CD14-positive monocyte (primary cell): ENCODE data around the gene XPO6. TPM values are rescaled to one million over a fixed set of nuclear protein-coding genes. Genes with fewer than 3 reads are reported as not detected.

Experiments used
- DNase-seq, 3 donors: peaks; one replicate each; pipeline ENCODE4 v3.0.0-alpha.2; 2011 to 2022
- H2AFZ ChIP-seq: 2 replicates; pipeline ENCODE4 v1.6.0; 2012; ENCODE audit warnings: mild to moderate bottlenecking, low read depth, low read length, inconsistent platforms; ENCODE audit not compliant: insufficient read depth, poor library complexity, severe bottlenecking
- H3K27ac ChIP-seq, 2 donors: 1 replicate in 1 of 2; 2 replicates in 1 of 2; pipeline ENCODE4 v1.5.1; 2012 to 2013; ENCODE audit warnings: low read length in 2 of 2, control low read depth in 1 of 2, inconsistent platforms in 1 of 2, low read depth in 1 of 2, mild to moderate bottlenecking in 1 of 2
- H3K27me3 ChIP-seq, 2 donors: one replicate each; pipeline versions ENCODE4 v1.6.0 to v1.6.1; 2011 to 2013; ENCODE audit warnings: low read length in 2 of 2; ENCODE audit not compliant: control insufficient read depth in 2 of 2, insufficient read depth in 2 of 2
- H3K36me3 ChIP-seq, 2 donors: replicated peaks in 1 of 2; 1 replicate in 1 of 2; 2 replicates in 1 of 2; pipeline versions ENCODE4 v1.5.1 to v1.6.1; 2012 to 2013; ENCODE audit warnings: low read length in 2 of 2, control low read depth in 1 of 2, inconsistent platforms in 1 of 2, mild to moderate bottlenecking in 1 of 2; ENCODE audit not compliant: insufficient read depth in 2 of 2, control insufficient read depth in 1 of 2
- H3K4me1 ChIP-seq, 2 donors: 1 replicate in 1 of 2; 2 replicates in 1 of 2; pipeline versions ENCODE4 v1.5.1 to v1.6.1; 2012 to 2013; ENCODE audit warnings: low read length in 2 of 2, control low read depth in 1 of 2, inconsistent platforms in 1 of 2, mild to moderate bottlenecking in 1 of 2, moderate library complexity in 1 of 2; ENCODE audit not compliant: insufficient read depth in 2 of 2, control insufficient read depth in 1 of 2
- H3K4me2 ChIP-seq: replicated peaks from 2 replicates; pipeline ENCODE3; 2012; ENCODE audit warnings: low read length, moderate library complexity, mild to moderate bottlenecking; ENCODE audit not compliant: poor library complexity, severe bottlenecking; ENCODE audit errors: extremely low read depth
- H3K4me3 ChIP-seq, 3 experiments: fragments of 200-600 bp in 1 of 3; sonication (generic) in 1 of 3; replicated peaks in 1 of 3; 1 replicate in 2 of 3; 2 replicates in 1 of 3; pipeline ENCODE4 v1.5.1; 2011 to 2013; ENCODE audit warnings: low read length in 3 of 3, mild to moderate bottlenecking in 3 of 3, control low read depth in 2 of 3, low read depth in 2 of 3, inconsistent platforms in 1 of 3, moderate library complexity in 1 of 3
- H3K79me2 ChIP-seq: 2 replicates; pipeline ENCODE4 v1.6.0; 2012; ENCODE audit warnings: mild to moderate bottlenecking, control low read depth, inconsistent platforms, low read length, moderate library complexity; ENCODE audit not compliant: insufficient read depth
- H3K9ac ChIP-seq: 2 replicates; pipeline ENCODE4 v1.6.0; 2017; ENCODE audit warnings: low read length, mild to moderate bottlenecking; ENCODE audit not compliant: insufficient read depth, poor library complexity, severe bottlenecking
- H3K9me3 ChIP-seq, 2 donors: replicated peaks in 1 of 2; 1 replicate in 1 of 2; 2 replicates in 1 of 2; pipeline versions ENCODE4 v1.5.1 to v1.6.1; 2012 to 2013; ENCODE audit warnings: low read length in 2 of 2, control low read depth in 1 of 2; ENCODE audit not compliant: control insufficient read depth in 1 of 2, insufficient read depth in 1 of 2
- H4K20me1 ChIP-seq: 2 replicates; pipeline ENCODE4 v1.6.0; 2012; ENCODE audit warnings: mild to moderate bottlenecking, low read length, control low read depth, moderate library complexity; ENCODE audit not compliant: insufficient read depth
- H3K27ac Mint-ChIP-seq, 7 donors: one replicate each; pipeline ENCODE4 v1.8.0; 2020; ENCODE audit warnings: mild to moderate bottlenecking in 7 of 7, mixed read lengths in 7 of 7, moderate library complexity in 6 of 7, inconsistent platforms in 2 of 7
- H3K27me3 Mint-ChIP-seq, 3 donors: one replicate each; pipeline ENCODE4 v1.8.0; 2021 to 2022; ENCODE audit warnings: low read depth in 3 of 3, mild to moderate bottlenecking in 3 of 3, mixed read lengths in 3 of 3, moderate library complexity in 3 of 3, inconsistent platforms in 1 of 3
- H3K36me3 Mint-ChIP-seq, 2 donors: one replicate each; pipeline ENCODE4 v1.8.0; 2020; ENCODE audit warnings: mixed read lengths in 2 of 2, inconsistent platforms in 1 of 2, mild to moderate bottlenecking in 1 of 2
- H3K4me1 Mint-ChIP-seq: one replicate; pipeline ENCODE4 v1.8.0; 2020; ENCODE audit warnings: mild to moderate bottlenecking, mixed read lengths
- H3K4me3 Mint-ChIP-seq, 2 donors: one replicate each; pipeline ENCODE4 v1.8.0; 2020; ENCODE audit warnings: mild to moderate bottlenecking in 2 of 2, mixed read lengths in 2 of 2, moderate library complexity in 1 of 2
- H3K9me3 Mint-ChIP-seq, 7 donors: one replicate each; pipeline ENCODE4 v1.8.0; 2020 to 2022; ENCODE audit warnings: mixed read lengths in 7 of 7, mild to moderate bottlenecking in 6 of 7, moderate library complexity in 6 of 7, inconsistent platforms in 2 of 7
- WGBS: methylation state at CpG from one replicate; pipeline ENCODE4 v1.1.5; 2013; ENCODE audit warnings: missing lambda C conversion rate; ENCODE audit not compliant: insufficient coverage; 5-methylcytosine and 5-hydroxymethylcytosine counted together
- intact Hi-C, 2 donors: fragments of 100-400 bp; cut with micrococcal nuclease; formaldehyde crosslinking; loops; one replicate each; pipeline versions ENCODE4 v1.15.0 to v1.15.1; 2023
- polyA plus RNA-seq, 3 donors: library from polyadenylated mRNA; depleted of rRNA in 1 of 3; unstranded in 2 of 3; stranded (reverse) in 1 of 3; fragments of 300-500 nt in 2 of 3; fragments of >200 nt in 1 of 3; fragmentation: Illumina TruSeq in 2 of 3; gene quantifications; 1 replicate in 2 of 3; 2 replicates in 1 of 3; pipeline ENCODE4 v1.2.3, GENCODE V29; 2012 to 2021
- TF ChIP-seq, protein P1 (sequence below): fragments of 200-600 bp; IDR thresholded peaks from one replicate; pipeline ENCODE4 v1.8.0; 2022; ENCODE audit warnings: antibody characterized with exemption, mild to moderate bottlenecking

XPO6 gene
- polyA plus RNA-seq, 3 donors = 35.7 to 166 (median 38.3) TPM

DNA sequence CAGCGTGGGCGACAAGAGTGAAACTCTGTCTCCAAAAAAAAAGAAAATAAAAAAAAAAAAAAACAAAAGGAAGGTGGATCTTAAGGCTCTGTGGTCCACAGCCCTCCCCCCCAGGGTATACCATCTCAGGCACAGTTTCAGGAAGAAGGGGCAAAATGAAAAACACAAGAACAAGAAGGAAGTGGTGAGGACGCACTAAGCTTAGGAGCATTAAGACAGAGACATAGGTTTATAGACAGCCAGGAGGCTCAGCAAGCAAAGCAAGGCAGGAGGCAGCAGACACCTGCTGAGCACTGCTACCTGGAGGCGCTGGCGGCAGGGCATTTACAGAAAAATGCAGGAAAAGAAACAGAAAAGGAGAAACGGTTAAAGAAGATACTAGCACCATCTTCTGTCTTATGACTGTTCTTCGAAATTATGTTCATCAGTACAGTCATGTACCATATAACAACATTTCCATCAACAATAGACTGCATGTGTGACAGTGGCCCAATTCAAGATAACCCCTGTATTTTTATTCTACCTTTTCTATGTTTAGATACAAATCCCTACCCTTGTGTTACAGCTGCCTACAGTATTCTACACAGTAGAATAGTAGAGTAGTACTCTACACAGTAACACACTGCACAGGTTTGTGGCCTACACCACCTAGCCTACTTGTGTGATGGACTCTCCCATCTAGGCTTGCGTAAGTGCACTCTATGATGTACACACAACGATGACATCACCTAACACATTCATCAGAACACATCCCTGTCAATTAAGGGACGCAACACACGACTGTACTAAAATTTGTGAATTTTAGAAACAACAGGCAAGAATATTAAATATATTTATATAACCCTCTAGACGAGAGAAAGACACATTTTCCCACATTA is 62.5 kb downstream of the XPO6 start:
- intact Hi-C loops = loop anchor here in 1 of 2 donors (2.0 kb wide), 1 partner anchor 62 kb away; the partner anchor contains the start of gene XPO6
- Histone ChIP-seq H3K27ac (peak overlapping the region in 1 of 2 donors; percentile 59), H3K79me2 (peaks cover 40% of the 10 kb centered on the region), H3K4me2 (no peak overlapping the region), H3K27me3 (no peaks in the 10 kb centered on the region), H3K4me3 (no peak overlapping the region), H3K9me3 (no peaks in the 10 kb centered on the region), H3K4me1 (peaks cover 24 to 45% of the 10 kb centered on the region in 2 donors), H2AFZ (no peak overlapping the region), H3K9ac (no peak overlapping the region), H4K20me1 (peaks cover 12% of the 10 kb centered on the region), H3K36me3 (peaks cover 70 to 91% of the 10 kb centered on the region in 2 donors)
- H3K9me3 Mint-ChIP-seq = no peaks in the 10 kb centered on the region
- peak; percentile 50 to 60 (median 51) for DNase-seq
- 76% methylated on average over 5 of the region's 12 CpGs for WGBS
- TF ChIP-seq, protein P1, sequence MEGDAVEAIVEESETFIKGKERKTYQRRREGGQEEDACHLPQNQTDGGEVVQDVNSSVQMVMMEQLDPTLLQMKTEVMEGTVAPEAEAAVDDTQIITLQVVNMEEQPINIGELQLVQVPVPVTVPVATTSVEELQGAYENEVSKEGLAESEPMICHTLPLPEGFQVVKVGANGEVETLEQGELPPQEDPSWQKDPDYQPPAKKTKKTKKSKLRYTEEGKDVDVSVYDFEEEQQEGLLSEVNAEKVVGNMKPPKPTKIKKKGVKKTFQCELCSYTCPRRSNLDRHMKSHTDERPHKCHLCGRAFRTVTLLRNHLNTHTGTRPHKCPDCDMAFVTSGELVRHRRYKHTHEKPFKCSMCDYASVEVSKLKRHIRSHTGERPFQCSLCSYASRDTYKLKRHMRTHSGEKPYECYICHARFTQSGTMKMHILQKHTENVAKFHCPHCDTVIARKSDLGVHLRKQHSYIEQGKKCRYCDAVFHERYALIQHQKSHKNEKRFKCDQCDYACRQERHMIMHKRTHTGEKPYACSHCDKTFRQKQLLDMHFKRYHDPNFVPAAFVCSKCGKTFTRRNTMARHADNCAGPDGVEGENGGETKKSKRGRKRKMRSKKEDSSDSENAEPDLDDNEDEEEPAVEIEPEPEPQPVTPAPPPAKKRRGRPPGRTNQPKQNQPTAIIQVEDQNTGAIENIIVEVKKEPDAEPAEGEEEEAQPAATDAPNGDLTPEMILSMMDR = no peak
- H3K36me3 Mint-ChIP-seq = peaks cover 82 to 88% of the 10 kb centered on the region in 2 donors
- peak overlapping the region in 6 of 7 donors; percentile 25 to 92 (median 83) for H3K27ac Mint-ChIP-seq
- peaks cover 39% of the 10 kb centered on the region for H3K4me1 Mint-ChIP-seq
- H3K4me3 Mint-ChIP-seq = no peak overlapping the region
- no peaks in the 10 kb centered on the region for H3K27me3 Mint-ChIP-seq

DNA sequence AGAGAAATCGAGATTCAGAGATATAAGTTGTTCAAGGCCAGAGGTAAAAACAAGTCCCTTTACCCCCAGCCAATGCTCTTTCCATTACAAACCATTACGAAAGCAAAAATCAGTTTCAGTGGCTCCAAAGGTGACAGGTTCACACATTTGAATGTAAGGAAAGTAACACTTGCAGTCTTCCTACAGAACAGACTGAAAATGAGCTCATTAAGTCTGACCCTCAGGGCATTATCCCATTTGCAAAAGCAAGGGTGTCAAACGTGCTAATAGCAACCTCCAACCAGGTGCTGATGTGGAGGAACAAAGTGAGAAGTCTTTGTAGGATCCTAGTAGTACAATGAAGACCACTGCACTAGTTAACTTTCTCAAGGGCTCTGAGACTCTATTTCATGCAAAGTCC is 65.2 kb downstream of the XPO6 start:
- H3K36me3 ChIP-seq = peaks cover 43 to 77% of the 10 kb centered on the region in 2 donors
- peak overlapping the region in 6 of 7 donors; percentile 2 to 91 (median 66) for H3K27ac Mint-ChIP-seq
- no peaks in the 10 kb centered on the region for H3K27me3 ChIP-seq
- no peaks in the 10 kb centered on the region for H3K9me3 ChIP-seq
- H3K4me2 ChIP-seq = no peak overlapping the region
- DNase-seq = no peak
- peaks cover 12% of the 10 kb centered on the region for H4K20me1 ChIP-seq
- peaks cover 68 to 77% of the 10 kb centered on the region in 2 donors for H3K36me3 Mint-ChIP-seq
- H3K4me1 Mint-ChIP-seq = peaks cover 60% of the 10 kb centered on the region
- WGBS = 100% methylated on average over 1 of the region's 3 CpGs
- TF ChIP-seq, protein P1 = no peak
- no peak overlapping the region for H3K4me3 Mint-ChIP-seq
- H2AFZ ChIP-seq = no peak overlapping the region
- peaks cover 43 to 72% of the 10 kb centered on the region in 2 donors for H3K4me1 ChIP-seq
- no peaks in the 10 kb centered on the region for H3K27me3 Mint-ChIP-seq
- peak overlapping the region in 1 of 2 donors; percentile 81 for H3K27ac ChIP-seq
- peaks cover 47% of the 10 kb centered on the region for H3K79me2 ChIP-seq
- no peak overlapping the region for H3K4me3 ChIP-seq
- no peaks in the 10 kb centered on the region for H3K9me3 Mint-ChIP-seq
- intact Hi-C loops = no loop called here
- no peak overlapping the region for H3K9ac ChIP-seq
